Loucy (cell line): Measurements from ENCODE around the gene RGPD8.
"Not testable (repeated sequence)": the region's sequence is repeated elsewhere in the genome, so short reads cannot be mapped to it uniquely, and the experiment has no call there.

Experiments
- CTCF ChIP-seq: fragments of 200-600 bp; sonication (generic); conservative IDR thresholded peaks from 2 replicates; pipeline ENCODE4 v1.5.1; 2014; ENCODE audit warnings: mild to moderate bottlenecking, antibody characterized with exemption, low read length
- EZH2phosphoT487 ChIP-seq: fragments of 200-600 bp; IDR thresholded peaks from 2 replicates; pipeline ENCODE4 v1.6.1; 2018; ENCODE audit warnings: antibody characterized with exemption, mild to moderate bottlenecking, moderate library complexity, borderline replicate concordance

- TF ChIP-seq CTCF, EZH2phosphoT487: not testable (repeated sequence)
Observed at GRCh38 chr2:112431587-112432295, 1.7 kb downstream of the RGPD8 start.
